ENCODE data around the gene SEMA3C.

Gene SEMA3C

DNA sequence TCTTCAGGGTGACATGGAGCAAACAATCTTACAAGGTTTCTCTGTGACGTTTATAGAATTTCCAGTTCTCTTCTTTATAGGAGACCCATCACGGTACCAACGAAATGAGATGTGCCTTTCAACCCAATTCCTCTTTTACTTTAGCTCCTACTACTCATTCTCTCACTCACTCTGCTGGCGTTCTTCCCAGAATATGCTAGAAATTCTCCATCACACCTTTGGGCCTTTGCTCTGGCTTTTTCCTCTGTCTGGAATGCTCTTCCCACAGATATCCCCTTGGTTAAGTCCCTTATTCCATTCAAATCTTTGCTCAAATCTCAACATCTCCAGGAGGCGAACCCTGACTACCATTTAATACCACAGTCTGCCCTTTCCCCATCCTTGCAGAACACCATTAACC is 39.0 kb downstream of the SEMA3C start:
- peaks cover 30% of the 10 kb centered on the region for H3K36me3 ChIP-seq (ENCODE audit: low read depth)
- DNase-seq (ENCODE audit: low spot score): no peak

GRCh38 chr7:80876894-80877414 is 41.9 kb downstream of the SEMA3C start:
- no peaks in the 10 kb centered on the region for H3K27me3 ChIP-seq (ENCODE audit: insufficient read depth, poor library complexity, severe bottlenecking)
- ATAC-seq (ENCODE audit: low read depth) (peak; percentile 91), DNase-seq (ENCODE audit: low spot score) (no peak)
- TF ChIP-seq, protein P1, sequence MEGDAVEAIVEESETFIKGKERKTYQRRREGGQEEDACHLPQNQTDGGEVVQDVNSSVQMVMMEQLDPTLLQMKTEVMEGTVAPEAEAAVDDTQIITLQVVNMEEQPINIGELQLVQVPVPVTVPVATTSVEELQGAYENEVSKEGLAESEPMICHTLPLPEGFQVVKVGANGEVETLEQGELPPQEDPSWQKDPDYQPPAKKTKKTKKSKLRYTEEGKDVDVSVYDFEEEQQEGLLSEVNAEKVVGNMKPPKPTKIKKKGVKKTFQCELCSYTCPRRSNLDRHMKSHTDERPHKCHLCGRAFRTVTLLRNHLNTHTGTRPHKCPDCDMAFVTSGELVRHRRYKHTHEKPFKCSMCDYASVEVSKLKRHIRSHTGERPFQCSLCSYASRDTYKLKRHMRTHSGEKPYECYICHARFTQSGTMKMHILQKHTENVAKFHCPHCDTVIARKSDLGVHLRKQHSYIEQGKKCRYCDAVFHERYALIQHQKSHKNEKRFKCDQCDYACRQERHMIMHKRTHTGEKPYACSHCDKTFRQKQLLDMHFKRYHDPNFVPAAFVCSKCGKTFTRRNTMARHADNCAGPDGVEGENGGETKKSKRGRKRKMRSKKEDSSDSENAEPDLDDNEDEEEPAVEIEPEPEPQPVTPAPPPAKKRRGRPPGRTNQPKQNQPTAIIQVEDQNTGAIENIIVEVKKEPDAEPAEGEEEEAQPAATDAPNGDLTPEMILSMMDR (IDR thresholded peaks at IDR 0.05; ENCODE audit: poor library complexity, severe bottlenecking): no peak
- peak overlapping the region; percentile 72 for H3K27ac ChIP-seq (ENCODE audit: poor library complexity, severe bottlenecking)
- H3K9me3 ChIP-seq (ENCODE audit: severe bottlenecking): no peaks in the 10 kb centered on the region
- peaks cover 26% of the 10 kb centered on the region for H3K36me3 ChIP-seq (ENCODE audit: low read depth)
- H3K4me3 ChIP-seq (ENCODE audit: severe bottlenecking): no peak overlapping the region
- H3K4me1 ChIP-seq (ENCODE audit: insufficient read depth, poor library complexity, severe bottlenecking): peaks cover 26% of the 10 kb centered on the region

More for the DNA sequence above, 39.0 kb downstream of the SEMA3C start:
- Histone ChIP-seq H3K4me1 (ENCODE audit: insufficient read depth, poor library complexity, severe bottlenecking) (peaks cover 48% of the 10 kb centered on the region), H3K27me3 (ENCODE audit: insufficient read depth, poor library complexity, severe bottlenecking) (no peaks in the 10 kb centered on the region), H3K4me3 (ENCODE audit: severe bottlenecking) (no peak overlapping the region), H3K27ac (ENCODE audit: poor library complexity, severe bottlenecking) (peak overlapping the region; percentile 72), H3K9me3 (ENCODE audit: severe bottlenecking) (no peaks in the 10 kb centered on the region)
- ATAC-seq (ENCODE audit: low read depth): no peak
- TF ChIP-seq, protein P1 (IDR thresholded peaks at IDR 0.05; ENCODE audit: poor library complexity, severe bottlenecking): no peak

GRCh38 chr7:80875537-80876120 is 43.2 kb downstream of the SEMA3C start:
- TF ChIP-seq, protein P1 (IDR thresholded peaks at IDR 0.05; ENCODE audit: poor library complexity, severe bottlenecking): no peak
- ATAC-seq (ENCODE audit: low read depth): no peak
- no peak overlapping the region for H3K27ac ChIP-seq (ENCODE audit: poor library complexity, severe bottlenecking)
- no peaks in the 10 kb centered on the region for H3K9me3 ChIP-seq (ENCODE audit: severe bottlenecking)
- no peaks in the 10 kb centered on the region for H3K27me3 ChIP-seq (ENCODE audit: insufficient read depth, poor library complexity, severe bottlenecking)
- H3K4me3 ChIP-seq (ENCODE audit: severe bottlenecking): no peak overlapping the region
- H3K4me1 ChIP-seq (ENCODE audit: insufficient read depth, poor library complexity, severe bottlenecking): peaks cover 26% of the 10 kb centered on the region
- no peak for DNase-seq (ENCODE audit: low spot score)
- peaks cover 17% of the 10 kb centered on the region for H3K36me3 ChIP-seq (ENCODE audit: low read depth)

DNA sequence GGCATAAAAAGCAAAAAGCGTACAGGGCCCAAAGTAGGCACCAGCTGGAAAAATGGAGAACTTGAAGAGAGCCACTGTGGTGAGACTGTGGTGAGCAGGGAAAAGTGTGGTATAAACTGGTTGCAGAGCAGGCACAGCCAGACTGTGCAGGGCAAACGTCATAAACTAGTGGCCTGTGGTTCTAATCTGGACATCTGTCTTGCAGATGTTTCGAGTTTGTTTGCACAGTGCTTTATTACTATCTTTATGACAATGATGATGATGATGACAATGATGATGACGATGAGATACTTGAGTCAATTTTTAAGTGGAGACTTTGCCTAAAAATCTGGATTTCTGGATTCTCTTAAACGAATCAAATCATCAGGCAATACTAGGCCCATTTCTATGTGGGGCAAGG is 45.7 kb downstream of the SEMA3C start:
- ATAC-seq (ENCODE audit: low read depth): no peak
- TF ChIP-seq, protein P1 (IDR thresholded peaks at IDR 0.05; ENCODE audit: poor library complexity, severe bottlenecking): no peak
- no peak for DNase-seq (ENCODE audit: low spot score)
- Histone ChIP-seq H3K9me3 (ENCODE audit: severe bottlenecking) (no peaks in the 10 kb centered on the region), H3K27me3 (ENCODE audit: insufficient read depth, poor library complexity, severe bottlenecking) (no peaks in the 10 kb centered on the region), H3K4me1 (ENCODE audit: insufficient read depth, poor library complexity, severe bottlenecking) (peaks cover 20% of the 10 kb centered on the region), H3K36me3 (ENCODE audit: low read depth) (peaks cover 17% of the 10 kb centered on the region), H3K4me3 (ENCODE audit: severe bottlenecking) (no peak overlapping the region), H3K27ac (ENCODE audit: poor library complexity, severe bottlenecking) (no peak overlapping the region)

- DNase-seq (ENCODE audit: low spot score): no peak
- no peaks in the 10 kb centered on the region for H3K9me3 ChIP-seq (ENCODE audit: severe bottlenecking)
- TF ChIP-seq, protein P1 (IDR thresholded peaks at IDR 0.05; ENCODE audit: poor library complexity, severe bottlenecking): no peak
Observed at GRCh38 chr7:80871228-80871627, 47.6 kb downstream of the SEMA3C start.

More at GRCh38 chr7:80871228-80871627, 47.6 kb downstream of the SEMA3C start:
- Histone ChIP-seq H3K4me3 (ENCODE audit: severe bottlenecking) (no peak overlapping the region), H3K36me3 (ENCODE audit: low read depth) (peaks cover 14% of the 10 kb centered on the region), H3K27me3 (ENCODE audit: insufficient read depth, poor library complexity, severe bottlenecking) (no peaks in the 10 kb centered on the region), H3K4me1 (ENCODE audit: insufficient read depth, poor library complexity, severe bottlenecking) (peaks cover 5% of the 10 kb centered on the region), H3K27ac (ENCODE audit: poor library complexity, severe bottlenecking) (peak overlapping the region; percentile 32)
- ATAC-seq (ENCODE audit: low read depth): no peak
